ENCODE data around the gene RHOJ.

RHOJ gene

DNA sequence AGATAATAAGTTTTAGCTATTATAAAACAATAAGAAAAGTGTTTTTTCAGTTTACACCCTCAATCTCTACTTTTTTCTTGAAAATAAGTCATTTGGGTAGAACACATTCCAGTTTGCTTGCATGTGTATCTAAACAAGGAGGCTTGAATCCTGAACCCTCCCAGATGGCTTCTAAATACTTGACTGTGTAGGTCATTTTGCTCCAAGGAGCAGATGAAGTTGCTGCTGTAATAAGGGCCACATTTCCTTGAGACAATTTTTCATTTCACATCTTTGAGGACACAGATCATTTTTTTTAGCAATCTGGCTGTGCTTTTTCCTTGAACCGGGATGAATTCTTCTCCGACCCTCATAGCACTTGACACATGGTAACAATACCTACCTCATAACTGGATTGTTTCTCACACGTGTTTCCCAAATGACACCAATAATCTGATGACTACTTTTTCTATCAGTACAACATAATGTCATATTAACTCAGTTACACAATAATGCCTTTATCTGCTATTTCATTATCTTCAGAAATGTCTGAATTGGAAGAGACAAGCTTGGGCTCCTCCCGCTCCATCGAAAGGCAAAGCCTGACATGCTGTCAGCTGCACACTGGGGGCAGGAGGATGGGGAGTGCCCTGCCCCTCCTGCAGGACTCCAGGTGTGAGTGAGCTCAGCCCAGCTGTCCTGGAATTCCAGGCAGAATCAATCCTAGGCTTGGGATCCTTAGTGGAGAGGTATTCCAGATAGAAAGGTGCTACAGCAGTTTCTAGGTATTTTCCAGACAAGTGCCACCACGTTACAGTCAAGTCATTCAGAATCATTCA, 83.6 kb downstream of the RHOJ start:
- no peak overlapping the region for H3K27ac ChIP-seq
- TF ChIP-seq, protein P1, sequence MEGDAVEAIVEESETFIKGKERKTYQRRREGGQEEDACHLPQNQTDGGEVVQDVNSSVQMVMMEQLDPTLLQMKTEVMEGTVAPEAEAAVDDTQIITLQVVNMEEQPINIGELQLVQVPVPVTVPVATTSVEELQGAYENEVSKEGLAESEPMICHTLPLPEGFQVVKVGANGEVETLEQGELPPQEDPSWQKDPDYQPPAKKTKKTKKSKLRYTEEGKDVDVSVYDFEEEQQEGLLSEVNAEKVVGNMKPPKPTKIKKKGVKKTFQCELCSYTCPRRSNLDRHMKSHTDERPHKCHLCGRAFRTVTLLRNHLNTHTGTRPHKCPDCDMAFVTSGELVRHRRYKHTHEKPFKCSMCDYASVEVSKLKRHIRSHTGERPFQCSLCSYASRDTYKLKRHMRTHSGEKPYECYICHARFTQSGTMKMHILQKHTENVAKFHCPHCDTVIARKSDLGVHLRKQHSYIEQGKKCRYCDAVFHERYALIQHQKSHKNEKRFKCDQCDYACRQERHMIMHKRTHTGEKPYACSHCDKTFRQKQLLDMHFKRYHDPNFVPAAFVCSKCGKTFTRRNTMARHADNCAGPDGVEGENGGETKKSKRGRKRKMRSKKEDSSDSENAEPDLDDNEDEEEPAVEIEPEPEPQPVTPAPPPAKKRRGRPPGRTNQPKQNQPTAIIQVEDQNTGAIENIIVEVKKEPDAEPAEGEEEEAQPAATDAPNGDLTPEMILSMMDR (conservative IDR thresholded peaks at IDR 0.05), result no peak
- no peak for TF ChIP-seq ZFX (IDR thresholded peaks at IDR 0.05)

DNA sequence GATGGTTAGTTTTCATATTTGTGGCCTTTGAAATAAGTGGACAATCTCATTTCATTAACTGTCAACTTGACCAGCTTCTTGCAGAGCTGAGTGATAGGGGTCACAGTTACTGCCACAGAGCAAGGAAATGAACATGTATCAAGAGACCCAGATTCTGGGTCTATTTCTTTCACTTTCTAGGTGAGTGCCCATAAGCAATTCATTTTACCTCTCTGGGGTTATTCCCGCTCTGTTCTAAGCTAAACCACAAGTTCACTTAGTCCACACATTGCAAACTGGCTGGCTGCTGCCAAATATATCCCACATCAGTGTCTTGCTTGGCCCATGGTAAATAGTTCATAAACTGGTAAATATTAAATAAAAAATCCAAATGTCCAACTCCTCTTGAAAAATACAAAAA, 84.6 kb downstream of the RHOJ start:
- TF ChIP-seq ZFX (IDR thresholded peaks at IDR 0.05), result no peak
- TF ChIP-seq, protein P1 (conservative IDR thresholded peaks at IDR 0.05), result no peak
- H3K27ac ChIP-seq, result no peak overlapping the region

DNA sequence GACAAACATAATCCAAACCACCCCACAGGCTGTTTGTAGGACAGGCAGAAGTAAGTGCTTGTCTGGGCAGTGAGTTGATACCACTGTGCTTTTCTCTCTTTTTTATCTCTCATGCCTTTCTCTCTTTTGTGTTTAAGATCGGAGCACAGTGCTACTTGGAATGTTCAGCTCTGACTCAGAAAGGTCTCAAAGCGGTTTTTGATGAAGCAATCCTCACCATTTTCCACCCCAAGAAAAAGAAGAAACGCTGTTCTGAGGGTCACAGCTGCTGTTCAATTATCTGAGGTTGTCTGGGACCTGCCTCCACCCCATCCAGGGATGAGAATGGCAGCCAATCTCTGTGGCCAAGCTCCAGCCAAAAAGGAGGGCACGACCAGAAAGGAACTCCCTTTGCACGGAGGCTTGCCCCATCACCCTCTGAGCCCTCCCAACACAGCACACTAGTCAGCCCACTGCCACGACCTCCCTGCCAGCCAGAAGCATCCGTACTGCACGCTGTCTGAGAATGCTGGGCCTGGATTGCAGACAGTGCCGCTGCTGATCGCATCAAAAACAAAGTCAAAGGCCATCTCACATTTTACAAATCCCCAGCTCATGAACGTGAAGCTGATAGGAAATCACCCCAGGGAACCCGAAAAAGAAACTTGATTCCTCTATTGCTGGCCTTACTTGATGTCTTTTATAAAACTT, 86.6 kb downstream of the RHOJ start:
- no peak for TF ChIP-seq ZFX (IDR thresholded peaks at IDR 0.05)
- TF ChIP-seq, protein P1 (conservative IDR thresholded peaks at IDR 0.05), result no peak
- H3K27ac ChIP-seq, result no peak overlapping the region

DNA sequence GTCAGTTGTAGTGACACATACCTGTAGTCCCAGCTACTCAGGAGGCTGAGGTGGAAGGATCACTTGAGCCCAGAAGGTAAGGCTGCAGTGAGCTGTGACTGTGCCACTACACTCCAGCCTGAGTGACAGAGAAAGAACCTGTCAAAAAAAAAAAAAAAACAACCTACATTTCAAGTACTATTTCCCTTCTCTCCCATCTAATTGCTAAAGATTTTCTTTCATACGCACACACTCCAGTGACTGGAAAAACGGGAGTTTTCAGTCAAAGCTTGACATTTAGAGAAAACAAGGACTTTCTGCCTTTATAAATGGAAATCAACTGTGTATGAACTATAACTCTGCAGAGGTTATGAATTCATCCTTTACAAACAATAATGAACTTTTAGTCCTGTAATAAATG, 88.6 kb downstream of the RHOJ start:
- no peak overlapping the region for H3K27ac ChIP-seq
- no peak for TF ChIP-seq ZFX (IDR thresholded peaks at IDR 0.05)
- TF ChIP-seq, protein P1 (conservative IDR thresholded peaks at IDR 0.05), result no peak

DNA sequence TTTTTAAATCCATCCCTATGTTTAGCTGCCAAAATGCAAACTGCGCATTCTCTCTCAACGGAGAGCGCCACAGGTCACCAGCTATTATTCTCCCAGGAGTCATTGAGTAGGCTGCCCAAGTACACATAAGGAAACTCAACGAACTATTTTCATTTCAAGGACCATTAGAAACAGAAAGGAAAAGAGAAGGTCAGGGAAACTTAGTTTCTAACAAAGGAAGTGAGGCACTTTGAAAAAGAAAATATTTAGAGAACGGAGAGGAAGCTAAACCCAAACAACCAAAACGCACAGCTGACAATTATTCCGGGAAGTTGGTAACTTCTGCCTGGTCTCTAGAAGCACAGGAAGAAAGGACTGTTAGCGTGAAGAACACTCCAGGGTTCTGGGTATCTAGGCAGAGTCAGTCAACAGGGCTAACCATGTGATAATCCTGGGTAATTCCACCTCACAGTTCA, 91.0 kb downstream of the RHOJ start:
- no peak for TF ChIP-seq ZFX (IDR thresholded peaks at IDR 0.05)
- no peak overlapping the region for H3K27ac ChIP-seq

- TF ChIP-seq ZFX (IDR thresholded peaks at IDR 0.05), result no peak
- H3K27ac ChIP-seq, result no peak overlapping the region
Measured at GRCh38 chr14:63296060-63296563, 91.9 kb downstream of the RHOJ start.

DNA sequence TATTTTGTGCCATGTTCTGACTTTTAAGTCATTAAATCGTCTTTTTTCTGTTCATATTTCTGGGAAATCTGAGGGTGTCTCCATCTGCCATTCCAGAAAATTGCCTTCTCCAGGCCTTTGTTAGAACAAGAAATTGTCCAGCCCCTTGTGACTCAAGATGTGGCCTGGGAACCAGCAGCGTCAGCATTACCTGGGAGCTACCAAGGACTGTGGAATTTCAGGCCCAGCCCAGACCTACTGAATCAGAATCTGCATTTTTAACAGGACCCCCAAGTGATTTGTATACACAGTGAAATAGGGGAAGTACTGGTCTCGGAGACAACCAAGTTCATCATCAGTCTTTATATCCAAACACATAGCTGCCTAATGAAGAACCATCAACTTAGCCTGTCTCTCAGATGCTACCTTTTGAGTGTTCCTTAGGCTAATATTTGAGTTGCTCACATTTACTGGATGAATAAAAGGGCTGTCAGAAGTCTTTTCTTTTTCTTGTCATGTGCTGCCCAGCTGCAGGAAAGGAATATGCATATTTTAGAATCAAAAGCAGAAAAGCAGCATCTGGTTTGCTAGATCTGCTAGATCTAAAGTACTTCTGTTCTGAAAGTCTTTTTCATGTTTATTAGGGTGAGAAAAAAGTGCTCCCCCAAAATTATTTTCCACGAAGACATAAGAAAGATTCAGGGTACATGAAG, 93.3 kb downstream of the RHOJ start:
- no peak overlapping the region for H3K27ac ChIP-seq
- TF ChIP-seq, protein P1 (conservative IDR thresholded peaks at IDR 0.05), result no peak
- no peak for TF ChIP-seq ZFX (IDR thresholded peaks at IDR 0.05)

Data from C4-2B (cell line).